Endothelial cell of umbilical vein (primary cell): Measurements from ENCODE around the gene HMGN2. TPM values are rescaled to one million over a fixed set of nuclear protein-coding genes. Genes with fewer than 3 reads are reported as not detected.
A peak's percentile ranks its signal among the peaks of the same experiment; 100 is the strongest.

Source experiments
- BruUV-seq: library from RNA; stranded (reverse); fragments of 400-500 nt; replicated peaks from 2 replicates; lab custom pipeline; 2021; lab: Mats Ljungman, UMichigan
- CTCF ChIA-PET: fragments of 300-600, 350-600 bp; sonication (Branson Sonifier 250); formaldehyde crosslinking; loops from one replicate; lab custom pipeline; 2021; ENCODE audit warnings: antibody characterized with exemption, inconsistent platforms; lab: Charles Lee
- POLR2A ChIA-PET: fragments of 300-600, 350-600 bp; sonication (Branson Sonifier 250); formaldehyde crosslinking; loops from one replicate; lab custom pipeline; 2021; ENCODE audit warnings: antibody characterized with exemption, inconsistent platforms; lab: Charles Lee
- DNase-seq: peaks from one replicate; pipeline ENCODE4 v3.0.0-alpha.2; 2011; ENCODE audit warnings: low read depth, low spot score
- FAIRE-seq: peaks from 2 replicates; lab custom pipeline; 2011; peaks lifted over from hg19 to GRCh38; lab: Jason Lieb, UNC
- H2AFZ ChIP-seq: 2 replicates; pipeline ENCODE4 v1.6.0; 2012; ENCODE audit warnings: low read depth, low read length, control low read depth, inconsistent platforms
- H3K27ac ChIP-seq: 2 replicates; pipeline ENCODE4 v1.5.1; 2011; ENCODE audit warnings: low read depth, mild to moderate bottlenecking, control low read depth, low read length, moderate library complexity; ENCODE audit not compliant: insufficient read depth
- H3K27me3 ChIP-seq, 2 experiments: 2 replicates each; pipeline versions ENCODE4 v1.6.0 to v1.6.1; 2011; ENCODE audit warnings: low read length in 2 of 2, mixed read lengths in 1 of 2; ENCODE audit not compliant: control insufficient read depth in 2 of 2, insufficient read depth in 2 of 2
- H3K36me3 ChIP-seq, 2 experiments: 2 replicates in 1 of 2; 3 replicates in 1 of 2; pipeline ENCODE4 v1.5.1; 2011; ENCODE audit warnings: low read length in 2 of 2, mild to moderate bottlenecking in 1 of 2, moderate library complexity in 1 of 2; ENCODE audit not compliant: control insufficient read depth in 2 of 2, insufficient read depth in 2 of 2; ENCODE audit errors: extremely low read depth in 1 of 2
- H3K4me1 ChIP-seq: 3 replicates; pipeline ENCODE4 v1.5.1; 2011; ENCODE audit warnings: mild to moderate bottlenecking, low read length; ENCODE audit not compliant: control insufficient read depth, insufficient read depth; ENCODE audit errors: extremely low read depth
- H3K4me2 ChIP-seq: 2 replicates; pipeline ENCODE4 v1.6.1; 2011; ENCODE audit warnings: low read length, control low read depth, mixed read lengths; ENCODE audit not compliant: insufficient read depth
- H3K4me3 ChIP-seq, 3 experiments: fragments of 200-600 bp in 1 of 3; sonication (generic), shearing (Covaris generic) in 1 of 3; replicated peaks in 1 of 3; 2 replicates each; pipeline ENCODE4 v1.5.1; 2011 to 2016; ENCODE audit warnings: control low read depth in 3 of 3, low read length in 3 of 3, mild to moderate bottlenecking in 2 of 3, inconsistent platforms in 1 of 3, low read depth in 1 of 3, moderate library complexity in 1 of 3; ENCODE audit not compliant: insufficient read depth in 1 of 3
- H3K79me2 ChIP-seq: 2 replicates; pipeline ENCODE4 v1.6.0; 2012; ENCODE audit warnings: low read length, inconsistent platforms; ENCODE audit not compliant: control insufficient read depth, insufficient read depth
- H3K9ac ChIP-seq: replicated peaks from 2 replicates; pipeline ENCODE3; 2011; ENCODE audit warnings: low read length, control low read depth; ENCODE audit not compliant: insufficient read depth; ENCODE audit errors: extremely low read depth
- H3K9me1 ChIP-seq: replicated peaks from 3 replicates; pipeline ENCODE4 v1.6.0; 2011; ENCODE audit warnings: mild to moderate bottlenecking, low read length; ENCODE audit not compliant: control insufficient read depth, insufficient read depth; ENCODE audit errors: extremely low read depth
- H3K9me3 ChIP-seq: replicated peaks from 2 replicates; pipeline ENCODE4 v1.5.1; 2012; ENCODE audit warnings: low read length, inconsistent platforms; ENCODE audit not compliant: control insufficient read depth, insufficient read depth
- H4K20me1 ChIP-seq: replicated peaks from 2 replicates; pipeline ENCODE3; 2011; ENCODE audit warnings: mild to moderate bottlenecking, low read length; ENCODE audit not compliant: control insufficient read depth, insufficient read depth; ENCODE audit errors: extremely low read depth
- EZH2 ChIP-seq: IDR thresholded peaks from 2 replicates; pipeline ENCODE4 v1.6.1; 2012; ENCODE audit warnings: borderline replicate concordance, low read depth, mild to moderate bottlenecking, moderate library complexity, low read length, inconsistent platforms; ENCODE audit not compliant: severe bottlenecking
- FOS ChIP-seq: IDR thresholded peaks from 2 replicates; pipeline ENCODE4 v1.6.1; 2011; ENCODE audit warnings: mild to moderate bottlenecking, low read length, moderate library complexity, borderline replicate concordance; ENCODE audit not compliant: insufficient read depth
- GATA2 ChIP-seq: IDR thresholded peaks from 2 replicates; pipeline ENCODE4 v1.7.0; 2011; ENCODE audit warnings: low read depth, mild to moderate bottlenecking, moderate library complexity, mixed read lengths, low read length; ENCODE audit not compliant: insufficient read length, insufficient read depth
- JUN ChIP-seq: IDR thresholded peaks from 2 replicates; pipeline ENCODE4 v1.6.1; 2011; ENCODE audit warnings: borderline replicate concordance, low read depth; ENCODE audit not compliant: insufficient read length, insufficient read depth
- MYC ChIP-seq: IDR thresholded peaks from one replicate; pipeline ENCODE4 v1.6.1; 2011; ENCODE audit warnings: mild to moderate bottlenecking, low read depth, low read length
- POLR2A ChIP-seq: IDR thresholded peaks from 2 replicates; pipeline ENCODE4 v1.6.1; 2012; ENCODE audit warnings: low read depth, mild to moderate bottlenecking, control low read depth, low read length
- POLR2AphosphoS5 ChIP-seq: IDR thresholded peaks from 2 replicates; pipeline ENCODE4 v1.6.1; 2012; ENCODE audit warnings: low read depth, mild to moderate bottlenecking, control low read depth, low read length, moderate library complexity; ENCODE audit not compliant: insufficient read depth
- dilution Hi-C: fragments of 300-500 bp; cut with MboI; formaldehyde crosslinking; loops from one replicate; pipeline ENCODE4 v1.15.0; 2019; ENCODE audit warnings: low sequenced_read_pairs; ENCODE audit not compliant: extremely low pct_ligation_motif_present
- intact Hi-C: fragments of 100-400 bp; cut with micrococcal nuclease; formaldehyde crosslinking; loops from one replicate; pipeline ENCODE4 v1.10.0; 2022
- polyA plus RNA-seq, 4 experiments: library from polyadenylated mRNA; depleted of rRNA in 3 of 4; stranded (reverse) in 3 of 4; unstranded in 1 of 4; fragments of >200 nt; gene quantifications; 2 replicates each; pipeline versions ENCODE4 v1.2.1 to v1.2.3, GENCODE V29; 2011 to 2012; ENCODE audit warnings: missing spikeins in 1 of 4
- total RNA-seq: library from RNA; stranded (reverse); gene quantifications from 2 replicates; pipeline ENCODE4 v1.2.3, GENCODE V29; 2021
- TF ChIP-seq, protein P1 (sequence below): IDR thresholded peaks from 2 replicates; pipeline ENCODE4 v1.6.1; 2011; ENCODE audit not compliant: insufficient read depth, insufficient read length
- TF ChIP-seq, protein P2 (sequence below), 2 donors: IDR thresholded peaks; 1 replicate in 1 of 2; 2 replicates in 1 of 2; pipeline ENCODE4 v1.5.1; 2011; ENCODE audit warnings: low read length in 2 of 2, mild to moderate bottlenecking in 2 of 2, moderate library complexity in 2 of 2, control low read depth in 1 of 2, inconsistent platforms in 1 of 2, low read depth in 1 of 2; ENCODE audit not compliant: insufficient read depth in 1 of 2; ENCODE audit errors: extremely low read depth in 1 of 2

The HMGN2 gene
- total and polyA plus RNA-seq, 2 donors (not counting 3 experiments of a cell fraction or from before 2014, with no cell fraction given): 240 to 580 TPM

DNA sequence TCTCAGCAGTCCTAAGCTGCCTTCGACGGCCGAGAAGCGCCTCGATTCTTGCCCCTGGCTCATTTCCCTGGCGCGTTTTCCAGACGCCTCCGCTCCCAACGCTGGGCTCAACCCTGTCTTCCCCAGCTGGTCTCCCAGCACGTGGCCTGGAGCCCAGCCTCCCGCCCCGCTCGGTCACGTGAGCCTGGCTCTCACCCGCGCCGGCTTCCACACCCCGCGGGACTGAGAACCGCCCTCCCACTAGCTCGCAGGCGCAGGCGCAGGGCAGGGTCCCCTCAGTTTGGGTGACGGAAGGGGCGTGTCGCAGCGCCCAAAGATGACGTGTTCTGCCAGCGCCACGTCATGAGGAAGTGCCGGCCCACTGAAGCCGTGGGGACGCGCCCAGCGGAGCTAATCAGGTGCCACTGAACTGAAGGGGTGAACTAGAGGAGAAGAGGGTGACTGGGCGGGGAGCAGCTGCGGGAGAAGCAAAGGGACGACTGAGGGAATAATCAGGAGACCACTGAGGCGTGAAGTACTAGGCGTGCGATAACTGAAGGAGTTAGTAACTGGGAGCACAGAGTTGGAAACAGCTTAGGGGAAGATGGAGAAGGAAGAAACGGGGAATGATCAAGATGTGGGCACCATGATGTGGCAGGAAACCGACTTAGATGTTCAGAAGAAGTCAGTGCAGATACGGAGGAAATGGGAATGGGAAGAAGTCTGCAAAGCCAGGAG is 40.1 kb upstream of the HMGN2 start, which contains the start of gene DHDDS:
DHDDS (plus strand) TSS at position 343 of the 717 bp plus-strand sequence. CDS start 625 bp downstream, outside the sequence.
- Histone ChIP-seq H3K27ac (peak within 1 kb of the TSS; percentile 54), H2AFZ (peak within 1 kb of the TSS; percentile 84), H4K20me1 (no peaks in the 10 kb centered on the region), H3K4me2 (peak within 1 kb of the TSS; percentile 98), H3K9me1 (no peaks in the 10 kb centered on the region), H3K9me3 (no peaks in the 10 kb centered on the region), H3K4me1 (peaks cover 20% of the 10 kb centered on the region), H3K9ac (peak within 1 kb of the TSS; percentile 86), H3K79me2 (peaks cover 21% of the 10 kb centered on the region), H3K27me3 (peaks cover 1 to 3% of the 10 kb centered on the region in 2 experiments), H3K36me3 (peaks cover 0 to 5% of the 10 kb centered on the region in 2 experiments), H3K4me3 (peak within 1 kb of the TSS; percentile 52 to 92 (median 75))
- ChIA-PET CTCF (interaction anchor here (0.6 to 2.0 kb wide), 9 partner anchors 14 to 327 kb away, joined by 3 to 24 read pairs (median 3); partner anchors contain the start of gene CEP85), POLR2A (interaction anchor here (0.7 kb wide), 1 partner anchor 28 kb away, joined by 3 read pairs; no protein-coding TSS in a partner anchor)
- no TSS peak for BruUV-seq
- TF ChIP-seq, protein P1, sequence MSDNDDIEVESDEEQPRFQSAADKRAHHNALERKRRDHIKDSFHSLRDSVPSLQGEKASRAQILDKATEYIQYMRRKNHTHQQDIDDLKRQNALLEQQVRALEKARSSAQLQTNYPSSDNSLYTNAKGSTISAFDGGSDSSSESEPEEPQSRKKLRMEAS: peak; percentile 100
- peak; percentile 28 for TF ChIP-seq JUN
- TF ChIP-seq GATA2: no peak
- no peak for TF ChIP-seq EZH2
- peak; percentile 42 for TF ChIP-seq POLR2AphosphoS5
- TF ChIP-seq FOS: no peak
- no peak for TF ChIP-seq MYC
- TF ChIP-seq POLR2A: peak; percentile 83
- TF ChIP-seq, protein P2, sequence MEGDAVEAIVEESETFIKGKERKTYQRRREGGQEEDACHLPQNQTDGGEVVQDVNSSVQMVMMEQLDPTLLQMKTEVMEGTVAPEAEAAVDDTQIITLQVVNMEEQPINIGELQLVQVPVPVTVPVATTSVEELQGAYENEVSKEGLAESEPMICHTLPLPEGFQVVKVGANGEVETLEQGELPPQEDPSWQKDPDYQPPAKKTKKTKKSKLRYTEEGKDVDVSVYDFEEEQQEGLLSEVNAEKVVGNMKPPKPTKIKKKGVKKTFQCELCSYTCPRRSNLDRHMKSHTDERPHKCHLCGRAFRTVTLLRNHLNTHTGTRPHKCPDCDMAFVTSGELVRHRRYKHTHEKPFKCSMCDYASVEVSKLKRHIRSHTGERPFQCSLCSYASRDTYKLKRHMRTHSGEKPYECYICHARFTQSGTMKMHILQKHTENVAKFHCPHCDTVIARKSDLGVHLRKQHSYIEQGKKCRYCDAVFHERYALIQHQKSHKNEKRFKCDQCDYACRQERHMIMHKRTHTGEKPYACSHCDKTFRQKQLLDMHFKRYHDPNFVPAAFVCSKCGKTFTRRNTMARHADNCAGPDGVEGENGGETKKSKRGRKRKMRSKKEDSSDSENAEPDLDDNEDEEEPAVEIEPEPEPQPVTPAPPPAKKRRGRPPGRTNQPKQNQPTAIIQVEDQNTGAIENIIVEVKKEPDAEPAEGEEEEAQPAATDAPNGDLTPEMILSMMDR (IDR thresholded peaks at IDR 0.05; ENCODE audit: extremely low read depth in 1 of 2, insufficient read depth in 1 of 2, low read depth in 1 of 2, low read length in 2 of 2): no peak
- DNase-seq (peak; percentile 99), FAIRE-seq (peak; percentile 90)
- intact Hi-C loops: loop anchor here (2.0 kb wide), 1 partner anchor 41 kb away; the partner anchor contains the start of gene HMGN2
- dilution Hi-C loops: no loop called here
